Fibroblast of skin of right quadriceps (primary cell): ENCODE measurements around the gene SCGB1D2.

Experiments used
- DNase-seq: peaks from one replicate; pipeline ENCODE4 v3.0.0-alpha.2; 2013

The SCGB1D2 gene

DNA sequence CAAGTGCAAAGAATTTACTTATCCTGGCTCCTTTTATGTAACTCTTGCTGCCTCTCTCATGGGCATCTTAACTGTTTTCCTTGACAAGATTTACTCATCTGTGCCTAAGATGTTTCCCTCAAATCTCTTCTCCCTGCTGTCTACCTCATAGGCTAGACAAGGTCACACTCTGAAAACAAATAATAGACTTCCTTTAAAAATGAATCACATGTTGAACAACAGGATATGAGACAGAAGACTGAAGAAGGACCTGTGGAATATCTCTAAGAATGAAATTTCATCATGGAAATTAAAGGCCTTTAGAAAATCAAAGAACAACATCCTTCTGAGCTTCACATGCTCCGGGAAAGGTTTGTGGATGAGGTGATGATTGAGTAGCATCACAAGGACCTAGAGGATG is 22.0 kb downstream of the SCGB1D2 start:
- DNase-seq = no peak

DNA sequence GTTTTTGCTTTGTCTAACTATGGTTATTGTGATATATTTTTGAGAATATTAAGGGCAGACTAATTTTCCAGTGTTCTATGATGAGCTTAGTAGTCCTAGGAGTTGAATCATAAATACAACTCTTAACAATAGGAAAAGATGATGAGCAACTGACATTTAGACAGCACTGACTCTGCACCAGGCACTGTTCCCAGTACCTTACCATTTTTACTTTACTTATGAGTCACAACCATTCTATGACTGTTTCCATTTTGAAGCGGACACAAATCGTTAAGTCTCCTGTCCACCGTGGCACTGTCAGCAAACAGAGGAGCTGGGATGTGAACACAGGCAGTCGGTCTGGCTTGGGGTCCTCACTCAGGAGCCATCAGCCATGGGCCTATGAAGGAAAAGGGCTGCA is 24.5 kb downstream of the SCGB1D2 start:
- no peak for DNase-seq

DNA sequence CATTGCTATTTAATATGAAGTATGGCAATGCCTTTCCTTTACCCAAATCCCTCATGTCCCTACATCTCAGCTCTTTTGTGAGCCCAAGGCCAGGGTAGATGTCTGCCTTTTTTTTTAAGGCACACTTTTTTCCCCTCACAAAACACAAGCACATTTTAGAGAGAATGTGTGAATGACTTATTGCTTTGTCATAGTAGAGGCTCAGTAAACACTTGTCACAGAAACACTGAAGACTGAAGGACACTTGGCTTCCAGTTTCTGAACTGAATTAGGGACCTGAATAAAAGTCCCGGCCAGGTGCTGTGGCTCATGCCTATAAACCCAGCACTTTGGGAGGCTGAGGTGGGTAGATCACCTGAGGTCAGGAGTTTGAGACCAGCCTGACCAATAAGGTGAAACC is 25.0 kb downstream of the SCGB1D2 start:
- no peak for DNase-seq

DNA sequence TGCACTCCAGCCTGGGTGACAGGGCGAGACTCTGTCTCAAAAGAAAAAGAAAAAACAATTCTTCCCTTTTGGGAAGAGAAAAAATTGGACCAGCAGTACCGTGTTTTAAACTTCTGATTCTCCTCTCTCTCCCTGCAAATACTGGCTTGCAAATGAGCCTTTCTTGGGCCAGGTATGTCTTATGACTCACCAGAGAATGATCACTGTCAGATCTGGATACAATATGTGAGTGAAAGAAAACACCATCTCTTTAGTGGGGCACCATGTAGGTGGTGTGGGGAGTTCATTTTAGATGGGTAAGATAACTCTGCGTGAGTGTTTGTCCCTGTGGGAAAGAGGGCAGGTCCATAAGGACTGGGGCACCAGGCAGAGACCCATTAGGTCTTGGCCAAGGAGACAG is 25.5 kb downstream of the SCGB1D2 start:
- DNase-seq = no peak

DNA sequence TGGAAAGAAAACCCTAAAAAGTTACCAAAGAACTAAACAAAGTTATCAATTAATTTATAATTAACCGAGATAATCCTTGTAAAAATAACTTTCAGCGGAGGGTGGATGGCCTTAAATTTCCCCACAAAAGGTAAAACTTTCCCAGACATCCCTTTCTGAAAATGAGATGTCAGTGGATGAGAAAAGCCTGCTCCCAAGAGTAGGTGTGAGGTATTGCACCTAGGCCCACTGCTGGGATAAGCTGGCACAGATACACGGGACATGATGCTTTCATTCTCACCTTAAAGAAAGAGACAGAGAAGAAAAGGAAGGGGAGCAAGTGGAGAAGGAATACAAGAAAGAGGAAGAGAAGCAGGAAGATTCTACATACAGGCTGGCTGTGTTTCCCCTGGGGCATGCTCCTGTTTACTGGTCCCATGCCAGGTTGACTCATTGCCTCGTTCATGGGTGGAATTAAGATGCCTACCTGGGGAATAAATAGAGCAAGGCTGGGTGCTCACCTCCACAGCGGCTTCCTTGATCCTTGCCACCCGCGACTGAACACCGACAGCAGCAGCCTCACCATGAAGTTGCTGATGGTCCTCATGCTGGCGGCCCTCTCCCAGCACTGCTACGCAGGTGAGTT is 27.7 kb downstream of the SCGB1D2 start, which contains the start of gene SCGB2A2:
SCGB2A2 (plus strand) TSS at position 505 of the 625 bp plus-strand sequence; CDS start at position 564, 59 bp downstream.
- no peak for DNase-seq

DNA sequence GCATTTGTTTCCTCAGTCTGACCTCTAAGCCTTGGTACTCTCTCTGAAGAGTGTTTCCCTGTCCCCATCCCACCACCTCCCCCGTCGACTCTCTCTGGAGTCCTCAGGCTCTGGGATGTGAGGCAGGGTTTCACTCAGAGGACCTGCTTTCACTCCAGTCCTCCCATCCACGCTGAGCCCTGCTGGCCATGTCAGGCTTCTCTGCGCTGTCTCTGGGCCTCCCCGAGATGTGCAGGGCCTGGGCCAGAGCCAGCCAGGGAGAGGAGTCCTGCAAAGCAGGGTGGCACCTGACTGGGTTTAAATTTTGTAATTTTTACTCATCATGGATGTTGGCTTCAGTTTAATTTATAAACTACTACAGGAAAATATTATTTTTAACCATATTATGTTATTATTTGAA is 31.2 kb downstream of the SCGB1D2 start:
- DNase-seq = no peak

DNA sequence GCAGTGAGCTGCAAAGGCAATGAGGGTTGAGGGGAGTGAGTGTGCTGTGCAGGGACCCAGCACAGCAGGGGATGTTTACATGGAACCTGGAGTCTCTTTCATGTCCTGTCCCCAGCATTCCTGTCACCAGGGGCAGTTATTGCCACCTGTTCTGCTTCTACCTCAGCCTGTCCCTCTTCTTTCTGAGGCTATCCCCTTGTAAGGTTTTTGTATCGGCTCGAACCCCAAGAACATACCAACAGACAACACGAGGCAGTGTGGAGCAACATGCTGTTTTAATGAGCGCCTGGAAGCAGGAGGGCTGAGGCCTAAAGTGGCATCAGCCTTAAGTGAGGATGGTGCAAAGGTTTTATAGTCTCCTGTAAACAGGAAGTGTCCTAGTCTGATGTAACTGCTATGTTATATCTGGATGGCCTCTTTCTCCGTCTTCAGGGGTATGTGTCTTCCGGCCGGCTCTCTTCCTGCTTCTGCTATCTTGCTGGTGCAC is 31.8 kb downstream of the SCGB1D2 start:
- DNase-seq = no peak

DNA sequence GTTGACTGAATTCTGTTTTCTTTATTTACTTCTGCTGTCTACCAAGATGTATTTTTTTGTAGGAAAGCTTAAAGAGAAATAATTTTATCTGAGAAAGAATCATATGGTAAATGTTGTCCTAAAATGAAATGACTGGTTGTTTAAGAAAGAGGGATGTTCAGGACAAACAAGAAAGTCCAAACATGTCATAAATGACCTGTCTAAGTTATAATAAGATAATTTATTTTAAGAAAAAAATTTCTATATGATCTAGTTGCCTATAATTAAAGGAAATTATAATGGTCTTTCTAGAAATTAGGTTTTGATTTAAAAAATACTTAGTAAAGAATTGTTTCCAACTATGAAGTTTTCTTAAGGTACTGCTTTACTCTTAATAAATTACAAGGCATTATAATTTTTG is 38.4 kb downstream of the SCGB1D2 start:
- DNase-seq = no peak
